NCI-H748 treated with DMSO at 0.1 percent for 48 hours (cell line): ENCODE results near the gene ARFGEF3.
A peak's percentile ranks its signal among the peaks of the same experiment; 100 is the strongest.

Experiments
- DNase-seq: peaks from one replicate; lab custom pipeline; 2025; lab: John Stamatoyannopoulos, UW

The ARFGEF3 gene

DNA sequence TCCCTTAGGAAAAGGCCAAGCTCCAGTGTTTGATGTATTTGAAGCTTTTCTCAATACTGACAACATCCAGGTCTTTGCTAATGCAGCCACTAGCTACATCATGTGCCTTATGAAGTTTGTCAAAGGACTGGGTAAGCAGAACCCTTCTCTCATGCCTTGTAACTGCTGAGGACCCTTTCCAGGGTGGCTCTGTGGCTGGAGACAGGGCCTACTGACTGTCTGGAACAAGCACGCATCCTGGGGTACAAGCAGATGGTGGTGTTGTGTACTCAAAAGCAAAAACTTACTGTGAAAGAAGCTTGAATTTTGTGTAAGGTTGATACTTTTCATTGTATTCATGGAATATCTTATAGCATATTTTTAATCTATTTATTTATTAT lies 147.0 kb downstream of the ARFGEF3 start:
- DNase-seq, result no peak

- peak; percentile 24 for DNase-seq
Measured at GRCh38 chr6:138309695-138310094, 148.0 kb downstream of the ARFGEF3 start.

DNA sequence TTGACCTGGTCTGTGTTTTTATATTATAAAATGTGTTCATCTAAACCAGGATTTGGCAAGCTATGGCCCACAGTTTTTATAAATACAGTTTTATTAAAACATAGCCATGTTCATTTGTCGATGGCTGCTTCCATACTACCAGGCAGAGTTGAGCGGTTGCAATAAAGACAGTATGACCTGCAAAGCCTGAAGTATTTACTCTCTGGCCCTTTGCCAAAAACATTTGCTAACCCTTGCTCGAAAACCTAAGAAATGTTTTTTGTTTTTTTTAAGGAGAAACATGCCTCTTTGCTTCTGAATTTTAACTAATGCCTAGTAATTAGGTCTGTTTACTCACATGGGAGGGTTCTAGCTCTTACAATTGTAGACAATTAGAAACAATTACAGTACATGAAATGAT lies 148.6 kb downstream of the ARFGEF3 start:
- DNase-seq, result peak; percentile 86

GRCh38 chr6:138310821-138311220 lies 149.1 kb downstream of the ARFGEF3 start:
- no peak for DNase-seq

DNA sequence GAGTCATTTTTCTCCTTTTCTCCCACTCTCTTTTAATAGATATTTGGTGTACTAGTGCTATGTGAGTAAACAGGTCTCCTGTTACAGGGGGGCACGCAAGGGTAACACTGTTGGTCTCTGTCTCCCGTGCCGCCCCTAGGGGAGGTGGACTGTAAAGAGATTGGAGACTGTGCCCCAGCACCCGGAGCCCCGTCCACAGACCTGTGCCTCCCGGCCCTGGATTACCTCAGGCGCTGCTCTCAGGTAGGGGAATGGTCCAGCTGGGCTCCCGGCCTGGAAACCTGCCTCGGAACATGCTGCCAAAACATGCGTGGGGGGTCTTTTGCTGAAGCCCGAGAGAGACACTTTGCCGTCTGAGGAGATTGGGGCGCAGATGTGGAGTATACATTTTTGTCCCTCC lies 149.5 kb downstream of the ARFGEF3 start:
- no peak for DNase-seq

- no peak for DNase-seq
Measured at GRCh38 chr6:138318741-138319375, 157.1 kb downstream of the ARFGEF3 start.

DNA sequence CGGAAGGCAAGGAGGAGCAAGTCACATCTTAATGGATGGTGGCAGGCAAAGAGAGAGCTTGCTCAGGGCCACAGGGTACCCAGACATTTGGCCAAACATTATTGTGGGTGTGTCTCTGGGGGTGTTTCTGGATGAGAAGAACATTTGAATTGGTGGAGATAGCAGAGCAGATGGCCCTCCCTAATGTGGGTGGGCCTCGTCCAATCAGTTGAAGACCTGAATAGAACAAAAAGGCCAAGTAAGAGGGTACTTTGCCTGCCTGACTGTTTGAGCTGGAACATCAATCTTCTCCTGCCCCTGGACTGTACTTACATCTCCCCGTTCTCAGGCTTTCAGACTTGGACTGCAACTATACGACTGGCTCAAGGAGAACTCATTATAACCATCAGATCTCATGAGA lies 160.2 kb downstream of the ARFGEF3 start:
- DNase-seq, result no peak

GRCh38 chr6:138323821-138324220 lies 162.1 kb downstream of the ARFGEF3 start:
- DNase-seq, result no peak

DNA sequence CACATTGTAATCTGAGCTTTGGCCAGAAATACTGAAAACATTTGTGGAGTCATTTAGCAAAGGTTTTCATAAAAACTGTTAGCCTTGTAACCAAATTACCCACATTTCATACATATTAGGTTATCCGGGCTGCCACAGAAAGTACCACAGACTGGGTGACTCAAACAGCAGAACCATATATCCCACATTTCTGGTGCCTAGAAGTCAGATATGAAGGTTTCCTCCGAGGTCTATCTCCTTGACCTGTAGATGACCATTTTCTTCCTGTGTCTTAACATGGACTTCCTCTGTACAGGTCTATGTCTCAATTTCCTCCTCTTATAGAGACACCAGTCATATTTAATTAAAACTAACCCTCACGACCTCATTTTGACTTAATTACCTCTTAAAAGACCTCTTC lies 166.5 kb downstream of the ARFGEF3 start:
- no peak for DNase-seq

DNA sequence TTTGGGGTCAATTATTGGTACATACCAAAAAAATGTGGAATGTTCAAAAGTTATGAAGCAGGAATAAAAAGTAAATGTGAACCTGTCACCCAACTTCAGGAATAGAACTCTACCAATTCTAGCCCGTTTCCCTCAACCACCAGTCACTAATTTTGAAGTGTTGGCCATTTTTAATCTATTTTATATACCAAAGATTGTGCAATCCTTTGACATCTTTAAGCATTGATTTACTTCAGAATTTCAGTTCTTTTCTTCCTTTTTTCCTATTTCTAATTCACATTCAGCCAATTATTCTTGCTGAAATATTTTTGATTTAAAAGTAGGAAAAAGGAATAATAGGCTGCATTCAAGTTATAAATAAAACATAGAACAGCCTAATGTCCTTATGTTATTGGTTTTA lies 169.0 kb downstream of the ARFGEF3 start:
- no peak for DNase-seq

- no peak for DNase-seq
Measured at GRCh38 chr6:138331444-138331843, 169.7 kb downstream of the ARFGEF3 start.

DNA sequence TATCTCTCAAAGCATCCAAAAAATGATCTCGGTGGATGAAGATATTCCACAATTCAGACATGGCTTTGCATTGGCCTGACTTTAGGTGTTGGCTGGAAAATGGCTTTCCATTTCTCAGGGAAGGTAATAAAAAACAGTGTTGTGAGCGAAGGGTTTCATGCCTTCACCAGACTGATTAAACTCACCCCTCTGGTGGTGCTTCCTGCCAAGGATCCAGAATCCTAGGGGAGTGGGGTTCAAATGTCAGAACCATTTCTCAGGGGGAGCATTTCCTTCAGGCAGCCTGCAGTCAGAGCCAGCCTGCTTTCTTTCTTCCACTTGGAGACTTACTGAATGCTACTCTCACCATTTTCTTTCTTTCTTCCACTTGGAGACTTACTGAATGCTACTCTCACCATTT lies 170.2 kb downstream of the ARFGEF3 start:
- no peak for DNase-seq

GRCh38 chr6:138334000-138334399 lies 172.3 kb downstream of the ARFGEF3 start:
- no peak for DNase-seq

GRCh38 chr6:138334963-138335362 lies 173.2 kb downstream of the ARFGEF3 start:
- DNase-seq, result no peak

DNA sequence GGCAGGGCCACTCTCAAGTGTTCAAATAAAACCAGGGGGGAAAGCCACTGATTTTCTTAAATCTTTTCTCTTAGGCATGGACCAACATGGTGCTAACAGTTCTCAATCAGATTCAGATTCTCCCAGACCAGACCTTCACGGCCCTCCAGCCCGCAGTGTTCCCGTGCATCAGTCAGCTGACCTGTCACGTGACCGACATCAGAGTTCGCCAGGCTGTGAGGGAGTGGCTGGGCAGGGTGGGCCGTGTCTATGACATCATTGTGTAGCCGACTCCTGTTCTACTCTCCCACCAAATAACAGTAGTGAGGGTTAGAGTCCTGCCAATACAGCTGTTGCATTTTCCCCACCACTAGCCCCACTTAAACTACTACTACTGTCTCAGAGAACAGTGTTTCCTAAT lies 174.5 kb downstream of the ARFGEF3 start:
- no peak for DNase-seq

DNA sequence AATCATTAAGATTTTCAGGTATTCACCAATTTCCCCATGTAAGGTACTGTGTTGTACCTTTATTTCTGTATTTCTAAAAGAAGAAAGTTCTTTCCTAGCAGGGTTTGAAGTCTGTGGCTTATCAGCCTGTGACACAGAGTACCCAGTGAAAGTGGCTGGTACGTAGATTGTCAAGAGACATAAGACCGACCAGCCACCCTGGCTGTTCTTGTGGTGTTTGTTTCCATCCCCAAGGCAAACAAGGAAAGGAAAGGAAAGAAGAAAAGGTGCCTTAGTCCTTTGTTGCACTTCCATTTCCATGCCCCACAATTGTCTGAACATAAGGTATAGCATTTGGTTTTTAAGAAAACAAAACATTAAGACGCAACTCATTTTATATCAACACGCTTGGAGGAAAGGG lies 175.3 kb downstream of the ARFGEF3 start:
- no peak for DNase-seq

DNA sequence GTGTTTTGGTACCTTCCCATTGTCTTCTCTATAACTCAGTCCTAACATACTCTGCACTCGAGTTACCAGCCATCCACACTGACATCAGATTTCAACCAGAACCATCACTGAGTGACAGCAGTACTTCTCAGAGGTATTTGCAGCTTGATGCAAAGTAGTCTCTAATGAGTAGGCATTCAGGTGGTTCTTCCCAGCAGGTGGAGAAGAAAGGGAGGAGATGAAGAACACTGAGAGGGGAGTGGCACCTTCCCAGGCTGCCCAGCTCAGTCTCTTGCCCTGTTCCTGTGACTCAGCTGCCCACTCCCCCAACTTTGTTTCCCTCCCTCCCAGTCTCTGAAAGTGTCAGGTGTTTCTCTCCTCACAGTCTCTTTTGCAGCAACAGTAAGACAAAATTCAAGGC lies 177.3 kb downstream of the ARFGEF3 start:
- no peak for DNase-seq

DNA sequence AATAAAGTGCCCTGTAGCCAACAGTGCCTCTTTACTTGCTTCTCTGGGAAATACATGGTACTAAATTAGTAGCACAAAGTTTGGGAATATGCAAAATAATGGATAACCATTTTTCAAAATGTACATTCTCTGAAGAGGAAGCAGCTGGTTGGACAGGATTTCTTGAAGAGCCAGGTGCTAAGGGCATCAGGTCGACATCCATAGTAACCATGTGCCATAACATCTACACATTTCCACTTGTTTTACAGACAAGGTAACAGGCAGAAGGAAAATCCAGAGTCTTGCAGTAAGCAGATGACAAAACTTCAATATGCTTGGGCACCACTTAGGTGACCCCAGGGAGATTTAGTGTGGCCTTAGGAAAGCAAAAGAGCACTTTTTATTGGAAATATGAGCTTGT lies 179.4 kb downstream of the ARFGEF3 start:
- no peak for DNase-seq

DNA sequence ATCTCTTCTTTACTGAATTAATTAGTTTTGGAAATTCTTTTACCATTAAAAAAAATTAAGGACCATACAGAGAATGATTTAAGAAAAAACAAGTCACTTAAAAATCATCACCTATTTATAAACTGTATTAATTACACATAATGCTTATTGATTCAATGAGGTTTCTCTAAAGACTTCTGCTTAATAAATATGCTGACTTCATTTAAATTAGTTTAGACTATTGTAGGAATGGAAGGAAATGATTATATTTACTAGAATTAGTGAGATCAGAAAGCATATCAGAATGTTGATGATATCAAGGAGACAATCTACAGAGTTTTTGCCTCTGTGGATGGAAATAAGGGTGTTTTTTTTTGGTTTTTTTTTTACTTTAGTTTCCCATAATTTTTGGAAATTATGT lies 181.4 kb downstream of the ARFGEF3 start:
- DNase-seq, result no peak

DNA sequence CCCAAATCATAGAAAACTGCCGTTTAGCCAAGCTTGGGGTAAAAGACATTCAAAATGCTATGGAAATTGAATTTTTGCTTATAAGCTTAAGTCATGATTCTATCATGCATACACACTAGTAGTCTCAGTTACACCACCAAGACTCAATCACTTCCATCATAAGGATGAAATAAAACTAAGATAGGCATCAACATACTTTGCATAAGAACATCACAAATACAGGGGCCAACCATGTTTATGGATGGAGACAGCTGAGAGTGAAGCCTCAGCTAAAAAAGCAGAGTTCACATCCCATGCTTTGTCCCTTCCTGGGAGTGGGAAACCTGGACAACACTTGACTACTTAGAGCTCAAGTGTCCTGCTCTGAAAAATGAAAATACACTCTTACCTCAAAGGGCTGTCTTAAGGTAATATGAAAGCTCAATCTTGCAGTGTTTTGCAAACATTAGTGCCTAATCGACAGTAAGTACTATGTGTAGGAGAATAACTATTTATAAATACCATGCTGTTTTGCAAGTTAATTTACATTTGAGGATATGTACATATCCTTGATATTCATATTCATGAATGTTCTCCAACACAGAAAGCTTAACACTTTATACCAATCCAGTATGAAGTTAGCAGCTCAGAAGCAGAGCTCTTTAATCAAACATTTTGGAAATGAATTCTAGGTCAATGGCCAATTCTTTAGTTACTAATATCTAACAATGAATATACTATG lies 184.0 kb downstream of the ARFGEF3 start:
- no peak for DNase-seq

DNA sequence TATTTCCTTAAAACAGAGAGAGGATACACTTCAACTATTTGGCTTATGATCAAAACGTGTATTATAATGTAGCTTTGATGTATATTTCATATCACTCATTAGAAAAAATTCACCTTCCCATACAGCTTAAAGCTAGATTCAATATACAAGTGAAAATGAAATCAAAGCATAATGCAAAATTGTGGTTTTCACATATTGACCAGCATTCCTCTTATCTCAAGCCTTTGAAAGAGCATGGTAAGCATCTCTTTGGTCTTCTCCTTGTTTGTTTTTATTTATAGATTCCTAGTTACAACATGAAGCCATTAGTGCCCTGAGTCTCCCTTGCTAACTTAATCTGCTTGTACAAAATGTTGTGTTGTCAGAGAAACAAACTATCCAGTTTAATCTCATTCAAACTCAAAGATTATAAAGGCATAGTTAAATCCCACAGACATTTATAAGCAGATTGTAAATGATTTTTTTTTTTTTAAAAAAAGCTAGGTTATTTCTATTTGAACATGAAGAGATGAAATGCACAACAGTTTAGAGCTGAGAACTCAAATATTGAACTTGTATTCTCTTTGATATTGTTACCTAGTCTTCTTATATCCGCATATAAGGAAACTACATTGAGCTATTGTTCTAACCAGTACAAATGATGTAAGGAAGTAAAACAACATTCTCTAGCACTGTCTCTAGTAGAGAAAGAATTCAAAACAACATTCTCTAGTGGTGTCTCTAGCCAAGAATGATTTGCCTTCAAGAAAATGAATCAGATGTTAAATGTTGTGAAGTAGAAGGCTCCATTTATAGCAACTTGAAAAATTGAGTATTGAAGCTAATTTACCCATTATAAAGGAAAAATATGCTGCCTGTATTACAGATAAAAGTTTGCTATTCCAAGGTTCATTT lies 184.8 kb downstream of the ARFGEF3 start:
- no peak for DNase-seq

GRCh38 chr6:138347864-138348263 lies 186.1 kb downstream of the ARFGEF3 start:
- DNase-seq, result no peak

- no peak for DNase-seq
Measured at GRCh38 chr6:138349891-138350290, 188.2 kb downstream of the ARFGEF3 start.
